Stimulated activated memory B cell treated with anti-CD40 and anti-IgM and Interleukin-4, amounts not matched to agents 10 μg/mL and 1 μg/mL and 100 μg/mL, for 72 hours (primary cell): ENCODE data around the gene CPTP.

ENCODE experiments used
- ATAC-seq: fragments of 150-1000 bp; cut with Tn5 transposase; 2 replicates; pipeline ENCODE4 v1.10.0; 2021
- H3K27ac Mint-ChIP-seq: one replicate; pipeline ENCODE4 v1.8.0; 2022; ENCODE audit warnings: mild to moderate bottlenecking, mixed read lengths
- H3K27me3 Mint-ChIP-seq: one replicate; pipeline ENCODE4 v1.8.0; 2022; ENCODE audit warnings: mixed read lengths
- H3K36me3 Mint-ChIP-seq: one replicate; pipeline ENCODE4 v1.8.0; 2022; ENCODE audit warnings: mixed read lengths
- H3K4me1 Mint-ChIP-seq: one replicate; pipeline ENCODE4 v1.8.0; 2022; ENCODE audit warnings: mixed read lengths
- H3K4me3 Mint-ChIP-seq: one replicate; pipeline ENCODE4 v1.8.0; 2022; ENCODE audit warnings: mild to moderate bottlenecking, moderate library complexity, mixed read lengths
- H3K9me3 Mint-ChIP-seq: one replicate; pipeline ENCODE4 v1.8.0; 2022; ENCODE audit warnings: mixed read lengths

CPTP gene

GRCh38 chr1:1319646-1319941 lies 5.0 kb upstream of the CPTP start:
- Mint-ChIP-seq H3K4me1 (peaks cover 31% of the 10 kb centered on the region), H3K9me3 (no peaks in the 10 kb centered on the region), H3K4me3 (no peak overlapping the region), H3K27ac (no peak overlapping the region), H3K27me3 (no peaks in the 10 kb centered on the region), H3K36me3 (peaks cover 26% of the 10 kb centered on the region)
- ATAC-seq = no peak

DNA sequence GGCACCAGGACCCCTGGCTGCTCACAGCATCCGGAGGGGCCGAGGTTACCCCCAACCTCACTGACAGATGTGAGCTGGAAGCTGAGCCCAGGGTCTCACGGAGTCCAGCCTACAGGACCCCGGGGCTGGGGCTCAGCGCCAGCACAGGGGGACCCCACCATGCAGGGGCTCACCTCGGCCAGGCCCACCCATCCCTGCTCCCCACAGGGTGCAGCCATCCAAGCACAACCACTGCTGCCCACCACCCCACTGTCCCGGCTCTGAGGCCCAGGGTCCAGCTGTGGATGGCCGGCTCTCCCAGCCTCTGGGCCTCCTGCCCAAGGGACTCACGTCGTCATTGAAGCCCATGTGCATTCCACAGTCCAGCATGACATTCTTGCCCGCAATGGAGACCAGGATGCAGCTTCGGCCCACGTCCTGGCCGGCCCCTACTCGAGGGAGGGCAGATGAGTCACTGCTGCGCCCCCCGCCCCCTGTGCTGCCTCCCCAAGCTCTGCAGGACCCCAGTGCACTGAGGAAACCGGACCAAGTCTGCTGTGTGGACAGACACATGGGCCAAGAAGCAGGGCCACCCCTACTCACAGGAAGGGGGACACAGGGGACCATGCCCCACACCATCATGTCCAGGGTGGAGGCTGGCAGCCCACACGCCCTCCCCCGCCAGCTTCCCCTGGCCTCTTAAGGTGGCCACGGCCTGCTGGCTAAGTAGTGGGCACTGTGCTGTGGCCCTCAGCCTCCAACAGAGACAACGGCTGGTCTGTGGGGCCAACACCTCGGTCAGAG lies 3.7 kb upstream of the CPTP start:
- no peaks in the 10 kb centered on the region for H3K9me3 Mint-ChIP-seq
- H3K4me1 Mint-ChIP-seq = peaks cover 38% of the 10 kb centered on the region
- H3K4me3 Mint-ChIP-seq = no peak overlapping the region
- no peak for ATAC-seq
- H3K27me3 Mint-ChIP-seq = no peaks in the 10 kb centered on the region
- H3K36me3 Mint-ChIP-seq = peaks cover 20% of the 10 kb centered on the region
- H3K27ac Mint-ChIP-seq = no peak overlapping the region

DNA sequence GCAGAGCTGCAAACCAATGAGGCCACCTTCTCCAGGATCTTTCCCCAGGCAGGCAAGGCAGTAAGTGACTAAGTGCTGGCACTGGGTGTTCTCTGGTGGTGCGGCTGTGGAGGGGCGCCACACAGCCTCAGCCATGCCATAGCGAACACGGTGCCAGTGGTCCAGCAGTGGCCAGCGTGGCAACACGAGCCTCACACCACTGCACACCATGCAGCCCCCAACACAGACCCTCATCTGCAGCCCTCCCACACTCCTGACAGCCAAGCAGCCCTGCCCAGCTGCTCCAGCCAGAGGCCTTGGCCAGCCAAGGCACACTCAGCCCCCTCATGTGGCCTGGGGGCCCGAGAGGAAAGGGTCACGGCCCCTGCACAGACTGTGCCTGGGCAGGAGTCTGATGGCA lies 3.1 kb upstream of the CPTP start:
- Mint-ChIP-seq H3K9me3 (no peaks in the 10 kb centered on the region), H3K4me3 (no peak overlapping the region), H3K27ac (no peak overlapping the region), H3K36me3 (peaks cover 20% of the 10 kb centered on the region), H3K27me3 (no peaks in the 10 kb centered on the region), H3K4me1 (peaks cover 44% of the 10 kb centered on the region)
- ATAC-seq = no peak

GRCh38 chr1:1322418-1322817 lies 2.2 kb upstream of the CPTP start:
- Mint-ChIP-seq H3K9me3 (no peaks in the 10 kb centered on the region), H3K36me3 (peaks cover 22% of the 10 kb centered on the region), H3K27ac (peak overlapping the region; percentile 64), H3K4me3 (peak overlapping the region; percentile 81), H3K27me3 (no peaks in the 10 kb centered on the region), H3K4me1 (peaks cover 54% of the 10 kb centered on the region)
- no peak for ATAC-seq

DNA sequence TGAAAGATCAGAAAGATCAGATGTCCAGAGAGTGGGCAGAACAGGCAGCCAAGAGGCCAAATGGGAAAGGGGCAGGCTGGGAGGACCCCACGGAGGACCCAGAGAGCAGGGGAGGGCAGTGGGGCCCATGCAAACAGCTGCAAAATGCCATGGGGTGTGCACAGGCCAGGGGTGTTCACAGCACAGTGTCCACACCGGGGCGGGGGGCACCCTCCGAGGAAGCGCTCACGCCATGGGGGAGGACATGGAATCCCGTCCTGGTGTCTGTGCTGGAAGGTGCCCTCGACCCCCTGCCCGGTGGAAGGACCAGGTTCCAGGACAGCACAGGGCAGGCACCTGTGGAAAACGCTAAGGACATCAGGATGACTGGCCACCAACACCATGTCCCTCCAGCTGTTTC lies 1.6 kb upstream of the CPTP start:
- H3K27me3 Mint-ChIP-seq = no peaks in the 10 kb centered on the region

GRCh38 chr1:1324084-1324523 lies 498 bp upstream of the CPTP start:
- peaks cover 21% of the 10 kb centered on the region for H3K36me3 Mint-ChIP-seq
- ATAC-seq = no peak
- H3K4me3 Mint-ChIP-seq = peak overlapping the region; percentile 89
- H3K27ac Mint-ChIP-seq = peak overlapping the region; percentile 87
- no peaks in the 10 kb centered on the region for H3K27me3 Mint-ChIP-seq
- no peaks in the 10 kb centered on the region for H3K9me3 Mint-ChIP-seq
- H3K4me1 Mint-ChIP-seq = peaks cover 63% of the 10 kb centered on the region

More for the DNA sequence above, 1.6 kb upstream of the CPTP start:
- H3K4me1 Mint-ChIP-seq = peaks cover 57% of the 10 kb centered on the region
- H3K9me3 Mint-ChIP-seq = no peaks in the 10 kb centered on the region
- ATAC-seq = no peak
- H3K27ac Mint-ChIP-seq = no peak overlapping the region
- H3K4me3 Mint-ChIP-seq = peak overlapping the region; percentile 67
- peaks cover 25% of the 10 kb centered on the region for H3K36me3 Mint-ChIP-seq

DNA sequence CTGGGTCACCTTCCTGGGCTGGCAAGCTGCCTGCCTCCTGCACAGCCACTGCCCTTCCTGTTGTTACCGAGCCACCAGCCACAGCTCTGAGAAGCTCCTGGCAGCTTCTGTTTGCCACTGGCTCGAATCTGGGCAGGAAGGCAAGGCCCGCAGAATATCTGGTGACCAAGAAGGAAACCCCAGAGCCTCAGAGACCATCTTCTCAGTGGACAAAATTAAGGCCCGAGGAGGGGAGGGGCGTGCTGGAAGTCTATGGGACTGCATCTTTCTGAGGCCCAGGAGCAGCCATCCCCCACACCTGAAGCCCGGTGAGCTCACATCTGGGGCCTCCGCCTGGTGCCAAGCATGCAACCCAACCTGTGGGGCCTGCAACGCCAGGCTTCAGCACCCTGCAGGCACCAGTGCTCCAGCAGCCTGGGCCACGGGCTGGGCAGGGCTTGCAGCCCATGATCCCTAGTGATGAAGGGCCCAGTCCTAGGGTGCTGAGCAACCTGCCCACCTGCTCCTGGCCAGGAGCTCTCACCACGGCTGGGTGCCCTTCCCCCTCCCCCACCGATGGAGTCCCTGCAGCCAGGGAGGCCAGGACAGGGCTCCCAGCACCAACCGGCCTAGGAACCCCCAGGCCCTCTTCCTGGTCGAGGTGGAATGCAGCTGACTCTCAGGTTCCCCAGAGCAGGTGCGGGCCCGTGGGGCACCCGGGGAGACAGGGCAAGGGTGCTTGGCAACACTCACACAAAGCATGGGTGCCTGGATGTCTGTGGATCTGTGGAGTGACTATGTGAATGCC lies 879 bp downstream of the CPTP start:
- H3K27me3 Mint-ChIP-seq = no peaks in the 10 kb centered on the region
- H3K9me3 Mint-ChIP-seq = no peaks in the 10 kb centered on the region
- H3K4me1 Mint-ChIP-seq = peaks cover 65% of the 10 kb centered on the region
- peaks cover 16% of the 10 kb centered on the region for H3K36me3 Mint-ChIP-seq
- peak overlapping the region; percentile 73 for H3K27ac Mint-ChIP-seq
- no peak for ATAC-seq
- H3K4me3 Mint-ChIP-seq = peak overlapping the region; percentile 89

DNA sequence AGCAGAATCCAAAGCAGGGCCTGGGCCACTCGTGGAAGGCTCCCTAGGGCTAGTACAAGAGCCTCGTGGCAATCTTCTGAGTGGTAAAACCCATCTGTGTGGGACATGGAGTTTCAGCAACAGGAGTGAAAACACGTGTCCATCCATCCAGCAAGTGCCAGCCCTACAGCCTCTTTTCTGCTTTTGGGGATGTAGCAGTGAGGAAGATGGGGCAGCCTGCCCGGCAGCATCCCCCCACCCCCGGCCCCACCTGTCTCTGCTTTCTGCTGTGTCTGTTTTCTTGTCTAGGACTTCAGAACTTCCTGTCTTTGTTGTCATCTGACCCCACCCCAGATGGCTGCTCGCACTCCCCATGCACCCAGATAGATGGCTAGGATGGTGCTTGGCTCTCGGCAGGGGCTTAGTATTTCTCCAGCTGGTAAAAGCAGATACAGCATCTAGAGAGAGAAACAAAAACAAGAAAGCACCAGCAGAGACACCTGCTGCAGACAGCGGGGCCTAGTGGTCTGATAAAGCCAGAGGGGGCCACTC lies 1.5 kb downstream of the CPTP start:
- peaks cover 16% of the 10 kb centered on the region for H3K36me3 Mint-ChIP-seq
- no peak for ATAC-seq
- H3K27ac Mint-ChIP-seq = peak overlapping the region; percentile 73
- peaks cover 71% of the 10 kb centered on the region for H3K4me1 Mint-ChIP-seq
- peak overlapping the region; percentile 89 for H3K4me3 Mint-ChIP-seq
- H3K9me3 Mint-ChIP-seq = no peaks in the 10 kb centered on the region
- no peaks in the 10 kb centered on the region for H3K27me3 Mint-ChIP-seq

DNA sequence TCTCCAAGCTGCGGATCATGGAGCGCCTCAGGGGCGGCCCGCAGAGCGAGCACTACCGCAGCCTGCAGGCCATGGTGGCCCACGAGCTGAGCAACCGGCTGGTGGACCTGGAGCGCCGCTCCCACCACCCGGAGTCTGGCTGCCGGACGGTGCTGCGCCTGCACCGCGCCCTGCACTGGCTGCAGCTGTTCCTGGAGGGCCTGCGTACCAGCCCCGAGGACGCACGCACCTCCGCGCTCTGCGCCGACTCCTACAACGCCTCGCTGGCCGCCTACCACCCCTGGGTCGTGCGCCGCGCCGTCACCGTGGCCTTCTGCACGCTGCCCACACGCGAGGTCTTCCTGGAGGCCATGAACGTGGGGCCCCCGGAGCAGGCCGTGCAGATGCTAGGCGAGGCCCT lies 2.7 kb downstream of the CPTP start:
- no peak overlapping the region for H3K27ac Mint-ChIP-seq
- no peaks in the 10 kb centered on the region for H3K9me3 Mint-ChIP-seq
- no peaks in the 10 kb centered on the region for H3K27me3 Mint-ChIP-seq
- no peak for ATAC-seq
- H3K36me3 Mint-ChIP-seq = peaks cover 11% of the 10 kb centered on the region
- H3K4me3 Mint-ChIP-seq = no peak overlapping the region
- peaks cover 68% of the 10 kb centered on the region for H3K4me1 Mint-ChIP-seq

DNA sequence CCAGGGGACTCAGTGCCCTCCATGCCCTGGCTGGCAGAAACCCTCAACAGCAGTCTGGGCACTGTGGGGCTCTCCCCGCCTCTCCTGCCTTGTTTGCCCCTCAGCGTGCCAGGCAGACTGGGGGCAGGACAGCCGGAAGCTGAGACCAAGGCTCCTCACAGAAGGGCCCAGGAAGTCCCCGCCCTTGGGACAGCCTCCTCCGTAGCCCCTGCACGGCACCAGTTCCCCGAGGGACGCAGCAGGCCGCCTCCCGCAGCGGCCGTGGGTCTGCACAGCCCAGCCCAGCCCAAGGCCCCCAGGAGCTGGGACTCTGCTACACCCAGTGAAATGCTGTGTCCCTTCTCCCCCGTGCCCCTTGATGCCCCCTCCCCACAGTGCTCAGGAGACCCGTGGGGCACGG lies 3.7 kb downstream of the CPTP start:
- Mint-ChIP-seq H3K27ac (no peak overlapping the region), H3K4me1 (peaks cover 59% of the 10 kb centered on the region)

GRCh38 chr1:1329304-1330210 lies 5.0 kb downstream of the CPTP start:
- Mint-ChIP-seq H3K27ac (no peak overlapping the region), H3K27me3 (no peaks in the 10 kb centered on the region), H3K4me1 (peaks cover 53% of the 10 kb centered on the region), H3K9me3 (no peaks in the 10 kb centered on the region), H3K36me3 (peaks cover 11% of the 10 kb centered on the region), H3K4me3 (no peak overlapping the region)
- ATAC-seq = no peak

More for the DNA sequence above, 3.7 kb downstream of the CPTP start:
- Mint-ChIP-seq H3K27me3 (no peaks in the 10 kb centered on the region), H3K36me3 (peaks cover 11% of the 10 kb centered on the region), H3K4me3 (no peak overlapping the region), H3K9me3 (no peaks in the 10 kb centered on the region)
- ATAC-seq = no peak

DNA sequence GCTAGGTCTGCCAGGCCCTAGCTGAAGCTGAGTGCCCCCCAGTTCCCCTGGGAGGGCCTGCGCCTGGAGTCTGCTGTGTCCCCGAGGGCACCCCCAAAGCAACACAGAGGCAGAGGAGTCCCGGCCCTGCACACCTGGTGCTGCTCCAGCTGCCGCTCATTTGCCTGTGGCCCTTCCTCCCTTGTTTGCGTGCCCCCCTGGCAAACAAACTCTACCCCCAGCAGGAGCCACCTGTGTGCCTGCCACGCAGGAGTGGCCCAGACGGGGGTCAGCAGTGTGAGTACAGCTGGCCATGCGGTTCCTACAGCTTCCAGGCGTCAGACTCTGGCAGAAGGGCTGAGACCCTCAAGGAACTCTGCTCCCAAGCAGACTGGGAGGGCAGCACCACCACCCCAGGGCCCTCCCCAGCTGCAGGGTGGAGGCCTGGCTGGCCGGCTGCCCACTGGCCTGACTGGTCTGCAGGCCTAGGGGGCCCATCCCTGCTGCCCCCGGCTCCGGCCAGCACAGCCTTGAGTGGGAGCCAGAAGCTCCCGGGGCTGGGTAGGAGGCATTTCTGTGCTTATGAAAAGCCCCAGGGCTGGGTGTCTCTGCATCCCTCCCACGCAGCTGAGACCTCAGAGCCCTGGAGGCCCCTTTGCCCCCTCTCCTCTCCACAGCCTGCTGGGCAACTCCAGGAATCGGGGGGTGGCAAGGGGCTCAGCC lies 5.9 kb downstream of the CPTP start:
- Mint-ChIP-seq H3K4me3 (peak overlapping the region; percentile 49), H3K27ac (peak overlapping the region; percentile 71), H3K27me3 (no peaks in the 10 kb centered on the region), H3K4me1 (peaks cover 49% of the 10 kb centered on the region), H3K36me3 (peaks cover 11% of the 10 kb centered on the region), H3K9me3 (no peaks in the 10 kb centered on the region)
- no peak for ATAC-seq

DNA sequence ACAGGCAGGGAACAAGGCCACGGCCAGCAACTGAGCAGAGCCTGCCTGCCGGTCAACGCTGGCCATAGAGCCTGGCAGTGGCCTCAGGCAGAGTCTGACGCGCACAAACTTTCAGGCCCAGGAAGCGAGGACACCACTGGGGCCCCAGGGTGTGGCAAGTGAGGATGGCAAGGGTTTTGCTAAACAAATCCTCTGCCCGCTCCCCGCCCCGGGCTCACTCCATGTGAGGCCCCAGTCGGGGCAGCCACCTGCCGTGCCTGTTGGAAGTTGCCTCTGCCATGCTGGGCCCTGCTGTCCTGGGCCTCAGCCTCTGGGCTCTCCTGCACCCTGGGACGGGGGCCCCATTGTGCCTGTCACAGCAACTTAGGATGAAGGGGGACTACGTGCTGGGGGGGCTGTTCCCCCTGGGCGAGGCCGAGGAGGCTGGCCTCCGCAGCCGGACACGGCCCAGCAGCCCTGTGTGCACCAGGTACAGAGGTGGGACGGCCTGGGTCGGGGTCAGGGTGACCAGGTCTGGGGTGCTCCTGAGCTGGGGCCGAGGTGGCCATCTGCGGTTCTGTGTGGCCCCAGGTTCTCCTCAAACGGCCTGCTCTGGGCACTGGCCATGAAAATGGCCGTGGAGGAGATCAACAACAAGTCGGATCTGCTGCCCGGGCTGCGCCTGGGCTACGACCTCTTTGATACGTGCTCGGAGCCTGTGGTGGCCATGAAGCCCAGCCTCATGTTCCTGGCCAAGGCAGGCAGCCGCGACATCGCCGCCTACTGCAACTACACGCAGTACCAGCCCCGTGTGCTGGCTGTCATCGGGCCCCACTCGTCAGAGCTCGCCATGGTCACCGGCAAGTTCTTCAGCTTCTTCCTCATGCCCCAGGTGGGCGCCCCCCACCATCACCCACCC lies 6.7 kb downstream of the CPTP start, which contains the start of gene TAS1R3:
TAS1R3 (plus strand) TSS at position 213 of the 898 bp plus-strand sequence; CDS start at position 279, 66 bp downstream.
- peaks cover 11% of the 10 kb centered on the region for H3K36me3 Mint-ChIP-seq
- peak within 1 kb of the TSS; percentile 49 for H3K4me3 Mint-ChIP-seq
- H3K4me1 Mint-ChIP-seq = peaks cover 41% of the 10 kb centered on the region
- no peaks in the 10 kb centered on the region for H3K27me3 Mint-ChIP-seq
- H3K9me3 Mint-ChIP-seq = no peaks in the 10 kb centered on the region
- peak within 1 kb of the TSS; percentile 71 for H3K27ac Mint-ChIP-seq
- peak; percentile 4 for ATAC-seq
